Activated naive CD4-positive, alpha-beta T cell treated with anti-CD3 and anti-CD28 coated beads, Interleukin-2, amount 50 U/mL, for 24 hours (primary cell): ENCODE measurements around the gene ELMOD3.
A peak's percentile ranks its signal among the peaks of the same experiment; 100 is the strongest.
"Not testable (repeated sequence)": the region's sequence is repeated elsewhere in the genome, so short reads cannot be mapped to it uniquely, and the experiment has no call there.

ENCODE experiments used
- H3K27ac Mint-ChIP-seq: one replicate; pipeline ENCODE4 v1.8.0; 2021; ENCODE audit warnings: mild to moderate bottlenecking, mixed read lengths
- H3K27me3 Mint-ChIP-seq: one replicate; pipeline ENCODE4 v1.8.0; 2021; ENCODE audit warnings: mixed read lengths
- H3K36me3 Mint-ChIP-seq: one replicate; pipeline ENCODE4 v1.8.0; 2021; ENCODE audit warnings: mixed read lengths
- H3K4me1 Mint-ChIP-seq: one replicate; pipeline ENCODE4 v1.8.0; 2021; ENCODE audit warnings: mixed read lengths
- H3K4me3 Mint-ChIP-seq: one replicate; pipeline ENCODE4 v1.8.0; 2021; ENCODE audit warnings: mild to moderate bottlenecking, mixed read lengths
- H3K9me3 Mint-ChIP-seq: one replicate; pipeline ENCODE4 v1.8.0; 2021; ENCODE audit warnings: mixed read lengths

The ELMOD3 gene

GRCh38 chr2:85354286-85355072, at the start of gene ELMOD3, which contains the start of gene RETSAT:
Gene ELMOD3 (plus strand): TSS chr2:85354769. CDS start chr2:85357199, 2,430 bp downstream.
Gene RETSAT (minus strand): TSS chr2:85354528. CDS start chr2:85354507, 21 bp downstream.
- Mint-ChIP-seq H3K27me3 (no peaks in the 10 kb centered on the region), H3K9me3 (no peaks in the 10 kb centered on the region), H3K4me1 (peaks cover 43% of the 10 kb centered on the region), H3K27ac (peak within 1 kb of the TSS; percentile 97), H3K4me3 (peak within 1 kb of the TSS; percentile 96), H3K36me3 (peaks cover 18% of the 10 kb centered on the region)

GRCh38 chr2:85307527-85307897, 47.1 kb upstream of the ELMOD3 start:
- Mint-ChIP-seq H3K36me3 (no peaks in the 10 kb centered on the region), H3K27me3 (no peaks in the 10 kb centered on the region), H3K4me3 (peak overlapping the region; percentile 80), H3K27ac (peak overlapping the region; percentile 90), H3K9me3 (no peaks in the 10 kb centered on the region), H3K4me1 (peaks cover 45% of the 10 kb centered on the region)

GRCh38 chr2:85308201-85308600, 46.4 kb upstream of the ELMOD3 start:
- Mint-ChIP-seq H3K9me3 (no peaks in the 10 kb centered on the region), H3K27me3 (no peaks in the 10 kb centered on the region), H3K4me1 (peaks cover 45% of the 10 kb centered on the region), H3K27ac (peak overlapping the region; percentile 77), H3K36me3 (no peaks in the 10 kb centered on the region), H3K4me3 (peak overlapping the region; percentile 85)

DNA sequence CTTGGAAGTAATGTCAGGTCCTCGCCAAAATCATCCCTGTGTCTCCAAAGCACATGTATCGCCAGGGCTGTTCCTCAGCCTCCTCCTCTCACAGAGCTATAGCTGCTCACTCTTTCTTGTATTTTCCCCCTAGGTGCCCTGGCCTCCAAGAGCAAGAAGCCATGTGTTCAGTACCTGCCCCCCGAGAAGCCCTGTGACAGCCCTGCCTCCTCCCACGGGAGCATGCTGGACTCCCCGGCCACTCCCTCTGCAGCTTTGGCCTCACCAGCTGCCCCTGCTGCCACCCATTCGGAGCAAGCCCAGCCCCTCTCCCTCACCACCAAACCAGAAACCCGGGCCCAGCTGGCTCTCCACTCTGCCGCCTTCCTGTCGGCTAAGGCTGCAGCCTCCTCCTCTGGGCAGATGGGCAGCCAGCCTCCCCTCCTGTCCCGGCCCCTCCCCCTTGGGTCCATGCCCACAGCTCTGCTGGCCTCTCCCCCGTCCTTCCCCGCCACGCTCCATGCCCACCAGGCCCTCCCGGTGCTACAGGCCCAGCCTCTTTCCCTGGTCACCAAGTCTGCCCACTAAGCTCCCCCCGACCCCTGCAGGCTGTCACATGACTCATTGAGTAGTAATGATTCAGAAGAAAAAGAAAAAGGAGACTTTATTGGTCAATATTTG, 45.5 kb upstream of the ELMOD3 start:
- H3K27ac Mint-ChIP-seq = peak overlapping the region; percentile 97

GRCh38 chr2:85309699-85310321, 44.8 kb upstream of the ELMOD3 start:
- no peaks in the 10 kb centered on the region for H3K36me3 Mint-ChIP-seq
- H3K27ac Mint-ChIP-seq = peak overlapping the region; percentile 97
- H3K4me3 Mint-ChIP-seq = peak overlapping the region; percentile 85
- H3K9me3 Mint-ChIP-seq = no peaks in the 10 kb centered on the region
- no peaks in the 10 kb centered on the region for H3K27me3 Mint-ChIP-seq
- H3K4me1 Mint-ChIP-seq = peaks cover 47% of the 10 kb centered on the region

More for the DNA sequence above, 45.5 kb upstream of the ELMOD3 start:
- Mint-ChIP-seq H3K27me3 (no peaks in the 10 kb centered on the region), H3K4me3 (peak overlapping the region; percentile 85), H3K36me3 (no peaks in the 10 kb centered on the region), H3K9me3 (no peaks in the 10 kb centered on the region), H3K4me1 (peaks cover 45% of the 10 kb centered on the region)

DNA sequence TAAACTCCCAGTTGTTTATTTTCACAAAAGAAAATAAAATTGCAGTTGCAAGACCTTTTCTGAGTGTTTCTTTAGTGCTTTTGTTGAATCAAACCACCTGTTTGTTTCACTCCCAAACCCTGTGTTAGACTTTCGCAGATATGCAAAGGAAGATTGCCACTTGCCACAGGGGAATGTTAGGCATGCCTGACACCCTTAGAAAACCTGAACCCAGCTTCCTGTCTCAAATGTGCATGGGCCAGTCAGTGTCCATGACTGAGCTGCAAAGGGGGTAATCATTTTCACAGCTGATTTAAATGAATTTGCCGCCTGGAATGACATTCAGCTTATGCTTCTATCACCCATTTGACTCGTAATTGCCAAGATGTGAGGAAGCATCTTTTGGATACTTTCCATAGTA, 44.2 kb upstream of the ELMOD3 start:
- H3K36me3 Mint-ChIP-seq = no peaks in the 10 kb centered on the region
- no peaks in the 10 kb centered on the region for H3K9me3 Mint-ChIP-seq
- peaks cover 47% of the 10 kb centered on the region for H3K4me1 Mint-ChIP-seq
- H3K4me3 Mint-ChIP-seq = peak overlapping the region; percentile 85
- no peaks in the 10 kb centered on the region for H3K27me3 Mint-ChIP-seq
- H3K27ac Mint-ChIP-seq = peak overlapping the region; percentile 97

DNA sequence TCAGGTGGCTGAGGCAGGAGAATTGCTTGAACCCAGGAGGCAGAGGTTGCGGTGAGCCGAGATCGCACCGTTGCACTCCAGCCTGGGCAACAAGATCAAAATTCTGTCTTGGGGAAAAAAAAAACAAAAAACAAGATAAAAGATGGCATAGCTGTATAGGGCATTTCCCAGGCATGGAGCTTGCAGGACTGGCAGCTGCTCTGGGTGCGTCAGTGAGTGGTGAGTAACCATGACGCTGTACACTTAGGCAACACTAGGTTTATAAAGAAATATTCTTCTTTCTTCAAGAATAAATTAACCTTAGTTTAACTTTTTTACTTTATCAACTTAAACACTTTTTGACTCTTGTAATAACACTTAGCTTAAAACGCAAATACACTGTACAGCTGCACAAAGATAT, 42.2 kb upstream of the ELMOD3 start:
- H3K27ac Mint-ChIP-seq = no peak overlapping the region

DNA sequence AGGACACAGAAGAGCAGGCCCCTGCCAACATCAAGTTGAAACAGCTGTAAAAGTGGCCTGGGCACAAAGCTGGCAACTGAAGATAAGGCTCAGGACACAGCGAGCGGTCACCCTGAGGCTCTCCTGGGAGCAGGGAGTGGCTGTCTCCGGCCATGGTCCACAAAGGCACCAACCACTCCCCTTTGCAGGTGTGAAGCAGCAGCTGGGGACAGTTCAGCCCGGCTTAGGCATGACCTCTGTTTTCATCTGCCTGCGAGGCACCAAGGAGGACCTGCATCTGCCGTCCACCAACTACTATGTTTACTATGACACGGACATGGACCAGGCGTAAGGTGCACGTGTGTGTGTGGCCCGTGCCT, 39.7 kb upstream of the ELMOD3 start:
- H3K36me3 Mint-ChIP-seq = peaks cover 16% of the 10 kb centered on the region
- no peak overlapping the region for H3K4me3 Mint-ChIP-seq
- peaks cover 38% of the 10 kb centered on the region for H3K4me1 Mint-ChIP-seq
- no peaks in the 10 kb centered on the region for H3K9me3 Mint-ChIP-seq
- no peaks in the 10 kb centered on the region for H3K27me3 Mint-ChIP-seq
- H3K27ac Mint-ChIP-seq = no peak overlapping the region

More for the DNA sequence above, 42.2 kb upstream of the ELMOD3 start:
- peaks cover 4% of the 10 kb centered on the region for H3K36me3 Mint-ChIP-seq
- no peaks in the 10 kb centered on the region for H3K27me3 Mint-ChIP-seq
- no peaks in the 10 kb centered on the region for H3K9me3 Mint-ChIP-seq
- peaks cover 40% of the 10 kb centered on the region for H3K4me1 Mint-ChIP-seq
- H3K4me3 Mint-ChIP-seq = no peak overlapping the region

DNA sequence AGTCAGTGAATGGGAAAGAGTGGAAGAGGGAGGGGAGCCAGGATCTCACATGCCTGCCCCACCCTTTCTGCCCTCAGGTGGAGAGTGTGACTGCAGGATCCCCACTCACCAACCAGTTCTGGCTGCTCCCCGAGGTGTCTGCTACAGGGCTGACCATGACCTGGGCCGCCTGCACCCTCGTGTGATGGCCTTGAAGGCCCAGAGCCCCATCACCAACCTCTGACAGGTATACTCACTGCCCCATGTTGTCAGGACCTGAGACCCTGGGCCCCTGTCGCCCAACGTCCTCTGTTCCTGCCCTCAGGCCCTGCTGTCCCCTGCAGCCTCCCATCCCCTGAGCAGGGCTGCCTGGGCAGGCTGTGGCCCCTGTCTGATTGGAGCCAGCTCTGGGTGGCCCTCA, 38.6 kb upstream of the ELMOD3 start:
- not testable (repeated sequence) for H3K4me3 Mint-ChIP-seq, H3K9me3 Mint-ChIP-seq, H3K27me3 Mint-ChIP-seq
- H3K36me3 Mint-ChIP-seq = peaks cover 24% of the 10 kb centered on the region
- peaks cover 41% of the 10 kb centered on the region for H3K4me1 Mint-ChIP-seq
- H3K27ac Mint-ChIP-seq = peak overlapping the region; percentile 70

DNA sequence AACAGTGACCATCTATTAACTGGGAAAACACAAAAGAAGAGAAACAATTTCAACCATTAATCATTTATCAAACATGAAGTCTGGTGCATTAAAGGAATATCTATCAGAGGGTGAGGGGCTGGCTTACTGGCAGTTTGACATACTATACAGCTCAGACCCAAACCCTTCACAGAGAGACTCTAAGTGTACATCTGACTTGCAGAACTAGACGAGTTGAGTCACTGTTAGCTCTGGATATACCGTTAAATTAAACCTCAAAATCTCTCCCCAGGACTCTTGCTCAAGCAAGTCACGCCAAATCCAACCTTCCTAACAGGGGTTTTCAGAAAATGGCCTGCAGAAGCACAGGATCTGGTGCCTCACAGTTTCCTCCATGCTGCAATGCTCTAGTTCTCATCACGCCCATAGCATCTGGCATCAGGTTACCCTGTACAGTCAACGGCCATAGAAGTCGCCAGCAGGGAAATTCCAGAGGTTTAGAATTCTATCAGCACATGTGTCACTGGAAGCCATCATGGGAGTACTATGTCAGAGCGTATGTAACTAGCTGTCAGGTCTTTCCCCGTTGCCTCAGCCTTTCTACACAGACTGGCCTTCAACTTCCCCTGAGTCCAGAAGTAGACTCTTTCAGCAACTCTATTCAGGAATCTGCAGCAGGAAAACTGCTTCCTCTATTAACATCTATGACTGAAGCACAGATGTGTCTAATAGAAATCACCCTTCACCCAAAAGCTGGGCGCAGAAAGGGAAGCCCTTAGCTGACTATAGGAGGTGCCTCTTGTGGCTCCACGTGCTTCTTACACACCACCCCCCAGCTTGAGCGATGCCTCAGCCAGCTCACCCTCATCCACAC, 36.1 kb upstream of the ELMOD3 start:
- no peaks in the 10 kb centered on the region for H3K27me3 Mint-ChIP-seq
- H3K27ac Mint-ChIP-seq = peak overlapping the region; percentile 96
- no peaks in the 10 kb centered on the region for H3K9me3 Mint-ChIP-seq
- H3K36me3 Mint-ChIP-seq = peaks cover 33% of the 10 kb centered on the region
- peaks cover 66% of the 10 kb centered on the region for H3K4me1 Mint-ChIP-seq
- peak overlapping the region; percentile 59 for H3K4me3 Mint-ChIP-seq

- Mint-ChIP-seq H3K36me3 (peaks cover 35% of the 10 kb centered on the region), H3K9me3 (no peaks in the 10 kb centered on the region), H3K4me3 (peak overlapping the region; percentile 38), H3K27ac (peak overlapping the region; percentile 87), H3K27me3 (no peaks in the 10 kb centered on the region), H3K4me1 (peaks cover 77% of the 10 kb centered on the region)
These were observed 34.8 kb upstream of the ELMOD3 start for GRCh38 chr2:85319796-85320195.

GRCh38 chr2:85323351-85323987, 31.1 kb upstream of the ELMOD3 start:
- Mint-ChIP-seq H3K9me3 (no peaks in the 10 kb centered on the region), H3K36me3 (peaks cover 45% of the 10 kb centered on the region), H3K27ac (peak overlapping the region; percentile 83), H3K27me3 (no peaks in the 10 kb centered on the region), H3K4me3 (peak overlapping the region; percentile 99), H3K4me1 (peaks cover 76% of the 10 kb centered on the region)

DNA sequence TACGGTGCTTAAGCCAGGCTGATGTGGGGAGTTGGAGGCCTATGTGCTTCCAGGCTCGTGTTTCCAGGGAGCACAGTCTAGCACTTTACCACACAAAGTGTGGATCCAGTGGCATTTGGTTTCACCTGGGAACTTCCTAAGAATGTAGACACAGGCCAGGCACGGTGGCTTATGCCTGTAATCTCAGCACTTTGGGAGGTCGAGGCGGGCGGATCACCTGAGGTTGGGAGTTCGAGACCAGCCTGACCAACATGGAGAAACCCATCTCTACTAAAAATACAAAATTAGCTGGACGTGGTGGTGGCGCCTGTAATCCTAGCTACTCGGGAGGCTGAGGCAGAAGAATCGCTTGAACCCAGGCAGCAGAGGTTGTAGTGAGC, 30.6 kb upstream of the ELMOD3 start:
- peaks cover 40% of the 10 kb centered on the region for H3K36me3 Mint-ChIP-seq
- peak overlapping the region; percentile 83 for H3K27ac Mint-ChIP-seq
- peak overlapping the region; percentile 99 for H3K4me3 Mint-ChIP-seq
- not testable (repeated sequence) for H3K27me3 Mint-ChIP-seq, H3K9me3 Mint-ChIP-seq
- H3K4me1 Mint-ChIP-seq = peaks cover 75% of the 10 kb centered on the region

DNA sequence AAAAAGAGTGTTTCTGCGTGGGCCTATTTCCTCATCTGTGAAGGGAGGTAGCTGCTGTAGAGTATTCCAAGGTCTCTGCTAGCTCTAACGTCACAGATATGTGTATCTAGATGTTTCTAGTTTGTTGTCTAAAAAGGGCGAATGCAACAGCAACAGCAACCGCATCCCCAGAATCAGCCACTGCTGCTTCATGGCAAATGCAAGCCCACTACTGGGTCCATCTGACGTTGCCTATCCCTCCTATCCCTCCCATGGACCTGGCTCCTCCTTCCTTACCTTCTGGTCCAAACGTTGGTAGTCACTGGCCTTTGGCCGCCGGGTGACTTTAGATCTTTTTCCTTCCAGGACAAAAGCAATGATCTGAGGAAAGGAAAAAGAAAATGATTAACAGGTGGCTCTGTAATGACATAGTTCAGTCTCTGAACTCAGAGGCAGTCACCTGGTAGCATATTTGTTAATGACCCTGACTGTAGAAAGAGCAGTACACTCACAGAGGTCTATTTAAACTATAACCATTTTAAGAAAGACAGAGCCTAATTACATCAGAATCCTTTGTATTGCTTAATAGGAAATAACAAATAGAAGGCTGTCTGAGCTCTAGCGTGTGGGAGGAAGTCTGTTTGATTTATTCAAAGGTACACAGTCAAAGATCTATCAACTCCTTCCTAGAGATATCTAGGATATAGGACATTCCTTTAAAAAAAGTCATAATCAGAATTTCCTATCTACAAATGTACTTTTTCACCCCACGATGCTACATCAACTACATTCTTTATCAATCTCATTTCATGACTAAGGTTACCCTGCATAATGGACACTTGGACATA, 29.7 kb upstream of the ELMOD3 start:
- H3K27ac Mint-ChIP-seq = peak overlapping the region; percentile 92
- H3K4me3 Mint-ChIP-seq = peak overlapping the region; percentile 99
- H3K27me3 Mint-ChIP-seq = no peaks in the 10 kb centered on the region
- H3K36me3 Mint-ChIP-seq = peaks cover 35% of the 10 kb centered on the region
- no peaks in the 10 kb centered on the region for H3K9me3 Mint-ChIP-seq
- peaks cover 71% of the 10 kb centered on the region for H3K4me1 Mint-ChIP-seq
